HG02759 (cell line): ENCODE data around the gene LRBA.

Source experiments
- ATAC-seq: cut with Tn5 transposase; IDR thresholded peaks from one replicate; pipeline ENCODE4 v1.9.1; 2021; ENCODE audit warnings: mild to moderate bottlenecking, moderate library complexity; ENCODE audit not compliant: unreplicated experiment

Gene LRBA

DNA sequence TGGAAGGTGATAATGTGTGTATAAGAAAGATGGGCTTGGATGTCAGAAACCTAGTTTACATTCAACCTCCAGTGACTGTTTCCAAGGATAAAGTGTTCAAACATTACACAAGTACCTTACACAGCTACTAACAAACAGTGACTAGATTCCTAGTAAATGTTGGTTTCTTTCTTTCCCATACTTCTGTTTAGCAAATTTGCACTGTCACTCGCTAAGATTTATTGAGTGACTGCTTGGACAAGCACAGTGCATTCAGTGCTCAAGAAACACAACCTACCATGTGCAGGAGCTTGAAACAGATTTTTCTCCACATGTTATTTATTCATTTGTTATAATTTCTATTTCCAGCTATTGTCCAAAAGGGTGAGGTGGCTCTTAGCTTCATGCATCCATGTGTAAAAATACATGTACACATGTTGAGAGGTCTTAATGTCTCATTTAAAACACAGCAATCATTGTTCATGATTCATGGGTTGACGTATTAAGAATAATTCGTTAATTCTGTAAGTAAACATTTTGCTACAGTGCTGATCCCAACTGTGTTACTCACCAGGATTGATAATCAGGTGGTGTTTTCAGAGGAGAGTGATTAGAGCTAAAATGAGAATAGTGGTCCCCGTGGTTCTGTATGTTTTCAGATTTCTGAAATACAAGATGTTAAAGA lies 783.8 kb downstream of the LRBA start:
- ATAC-seq, result no peak

DNA sequence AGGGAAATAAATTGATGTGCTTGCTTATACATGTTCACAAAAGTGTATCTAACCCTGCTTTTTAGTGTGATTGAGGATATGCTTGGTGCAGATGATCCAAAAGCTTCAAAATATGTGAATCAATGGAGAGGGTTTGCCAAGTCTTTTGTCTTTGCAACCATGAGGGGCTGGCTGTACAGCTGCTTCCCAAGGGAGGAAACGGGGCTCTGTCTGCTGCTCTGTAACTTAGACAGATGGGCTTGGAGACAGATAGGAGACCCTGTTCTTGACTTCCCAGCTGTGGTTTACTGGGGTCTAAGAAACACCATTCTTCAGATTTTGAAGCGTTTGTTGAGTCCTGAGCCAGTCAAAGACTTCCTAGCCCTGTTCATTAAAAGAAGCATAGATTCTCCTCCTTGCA lies 784.5 kb downstream of the LRBA start:
- no peak for ATAC-seq

DNA sequence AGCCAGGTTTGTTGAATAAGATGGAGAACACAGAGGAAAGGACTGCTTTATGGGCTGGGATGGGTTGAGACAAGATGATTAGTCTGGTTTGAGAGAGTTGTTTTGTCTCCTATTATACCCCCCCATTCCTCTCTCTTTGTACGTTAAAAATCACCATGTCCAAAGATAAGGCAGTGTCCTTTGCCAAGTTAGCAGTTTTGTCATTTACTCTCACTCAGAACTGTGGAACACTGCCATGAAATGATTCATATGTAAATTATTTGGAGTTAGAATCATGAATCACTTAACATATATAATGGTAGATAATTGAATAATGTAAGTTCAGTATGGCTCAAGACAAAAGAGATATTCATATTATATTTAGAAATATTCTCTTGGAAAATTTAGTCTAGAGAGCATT lies 785.6 kb downstream of the LRBA start:
- no peak for ATAC-seq

DNA sequence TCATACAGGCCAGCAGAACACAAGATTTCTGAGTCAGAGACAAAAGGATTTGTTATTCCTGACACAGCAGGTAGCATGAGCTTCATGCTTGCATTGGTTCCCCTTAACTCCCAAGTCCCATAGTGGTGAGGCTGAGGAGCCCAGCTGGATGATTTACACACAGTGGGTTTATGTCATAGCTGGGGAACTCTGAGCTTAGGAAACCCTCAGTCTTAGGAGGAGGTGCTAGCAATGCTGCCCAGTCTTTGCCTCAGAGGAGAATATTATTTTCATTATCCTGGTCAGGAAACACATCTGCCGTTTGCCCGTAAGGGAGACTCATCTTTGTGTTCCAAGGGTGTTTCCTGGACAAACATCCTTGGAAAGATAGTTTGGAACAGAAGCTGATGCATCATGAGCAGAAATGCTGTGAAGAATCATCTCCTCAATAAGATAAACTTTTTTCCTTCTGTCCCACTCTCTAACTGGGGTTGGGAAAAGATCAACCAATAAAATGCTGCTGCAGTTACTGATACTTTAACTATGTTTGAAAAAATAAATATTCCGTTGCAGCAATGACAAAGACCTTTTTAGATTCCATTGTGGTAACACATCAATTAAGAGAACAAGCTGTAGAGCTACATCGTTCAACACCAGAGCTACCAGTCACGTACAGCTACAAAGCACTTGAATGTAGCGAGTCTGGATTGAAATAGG lies 790.0 kb downstream of the LRBA start:
- ATAC-seq, result no peak

DNA sequence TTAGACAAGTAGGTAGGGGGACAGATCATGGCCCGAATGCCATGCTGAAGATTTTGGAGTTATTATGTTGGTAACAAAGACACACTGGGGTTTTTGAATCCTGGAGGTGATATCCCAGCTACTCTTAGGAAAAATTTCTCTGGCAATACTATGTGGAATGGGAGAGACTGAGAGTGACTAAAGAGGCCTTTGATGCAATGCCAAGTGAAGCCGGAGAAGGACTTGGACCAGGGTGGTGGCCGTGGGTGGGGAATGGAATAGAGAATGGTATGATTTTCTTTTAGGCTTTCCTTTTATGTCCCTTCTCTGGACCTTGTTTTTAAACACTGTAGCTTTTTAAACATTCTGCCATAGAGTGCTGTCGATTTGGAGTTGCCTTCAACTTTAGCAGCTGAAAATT lies 795.2 kb downstream of the LRBA start:
- ATAC-seq, result no peak

DNA sequence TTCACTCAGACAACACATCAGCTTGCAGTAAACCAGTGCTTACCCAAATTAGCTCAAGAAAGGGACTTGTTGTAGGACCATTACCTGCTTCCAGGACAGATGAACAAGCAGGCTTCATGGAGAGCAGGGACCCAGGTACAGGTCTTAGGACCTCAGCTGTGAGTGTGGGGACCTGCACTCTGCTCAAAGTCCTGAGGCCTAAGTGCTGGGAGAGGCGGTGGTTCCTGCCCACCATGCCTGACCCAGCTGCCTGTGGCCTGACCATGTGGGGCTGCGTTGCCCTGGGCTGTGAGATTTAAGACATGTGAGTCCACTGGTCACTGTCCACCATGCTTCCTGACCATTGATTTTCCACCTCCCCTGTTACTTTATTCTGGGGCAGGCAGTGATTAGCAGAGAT lies 796.6 kb downstream of the LRBA start:
- no peak for ATAC-seq

DNA sequence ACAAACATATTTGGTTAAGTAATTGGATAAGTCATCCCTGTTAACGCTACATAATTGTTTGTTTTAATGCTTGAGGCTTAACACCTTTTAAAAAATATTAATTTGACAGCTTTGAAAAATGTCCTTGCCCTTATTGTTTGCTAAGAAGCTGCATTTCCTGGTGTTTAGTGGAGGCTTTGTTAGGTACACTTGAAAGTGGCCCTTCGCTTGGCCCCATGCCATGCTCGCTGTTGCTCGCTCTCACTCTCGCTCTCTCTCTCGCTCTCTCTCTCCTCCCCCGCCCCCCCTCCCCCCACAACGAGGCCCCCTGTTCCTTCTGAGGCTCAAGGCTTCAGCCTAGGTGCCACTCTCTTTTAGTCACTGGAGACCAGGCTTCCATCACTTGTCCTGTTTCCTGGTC lies 797.3 kb downstream of the LRBA start:
- no peak for ATAC-seq

DNA sequence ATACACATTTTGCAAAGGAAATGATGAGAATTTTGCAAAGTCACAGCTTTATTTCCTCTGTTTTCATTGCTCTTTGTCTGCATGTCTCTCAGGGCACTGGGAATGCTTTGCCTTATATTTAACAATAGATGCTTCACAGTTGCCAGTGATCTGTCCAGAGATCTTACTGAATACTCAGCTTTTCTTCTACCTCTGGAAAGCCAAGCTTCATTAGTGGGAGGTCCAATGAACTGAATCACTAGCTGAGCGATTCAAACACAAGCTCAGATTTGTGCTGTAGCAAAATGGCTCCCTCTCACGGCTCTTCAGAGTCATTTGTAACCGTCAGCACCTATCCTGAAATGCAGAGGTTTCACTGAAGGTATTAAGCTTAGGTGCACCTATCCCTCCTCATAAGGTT lies 797.9 kb downstream of the LRBA start:
- no peak for ATAC-seq

DNA sequence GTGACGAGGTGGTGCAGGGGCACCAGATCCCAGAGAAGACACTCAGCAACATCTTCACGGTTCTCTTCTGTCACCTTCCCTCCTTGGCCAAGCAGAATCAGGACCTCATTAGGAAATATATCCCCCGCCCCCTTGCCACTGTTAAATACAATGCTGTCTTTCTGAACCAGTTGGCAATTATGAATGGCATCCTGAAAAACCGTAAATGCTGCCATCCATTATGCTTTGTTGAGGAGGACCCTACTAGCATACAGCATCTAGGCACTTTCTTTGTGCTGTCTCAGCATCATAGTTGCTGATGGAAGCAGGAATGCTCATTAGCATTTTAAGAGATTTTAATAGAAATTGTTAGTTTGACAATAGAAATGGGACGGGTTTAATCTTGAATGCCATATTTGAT lies 798.4 kb downstream of the LRBA start:
- ATAC-seq, result no peak

DNA sequence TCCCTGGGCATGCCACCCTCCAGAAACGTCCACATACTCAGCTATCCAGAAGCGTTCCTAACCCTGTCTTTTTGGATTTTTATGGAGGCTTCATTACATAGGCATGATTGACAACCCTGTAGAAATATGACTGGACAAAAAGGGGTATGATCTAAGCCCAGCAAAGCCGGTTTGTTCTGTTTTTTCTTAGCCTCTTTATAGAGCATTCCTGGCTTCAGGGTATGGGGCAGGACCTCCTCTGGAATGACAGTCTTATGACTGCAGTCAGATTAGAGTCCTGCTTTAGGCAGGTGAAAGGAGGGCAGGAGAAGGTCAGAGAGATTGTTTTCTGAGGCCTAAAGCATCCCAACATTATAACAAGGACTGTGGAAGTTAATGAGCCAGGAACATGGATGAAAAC lies 799.5 kb downstream of the LRBA start:
- no peak for ATAC-seq
